ENCODE data around the gene SLC22A1. TPM values are rescaled to one million over a fixed set of nuclear protein-coding genes. Genes with fewer than 3 reads are reported as not detected.

SLC22A1 gene
- total RNA-seq, 1 experiment from 2014 or later, result 0.98 TPM

DNA sequence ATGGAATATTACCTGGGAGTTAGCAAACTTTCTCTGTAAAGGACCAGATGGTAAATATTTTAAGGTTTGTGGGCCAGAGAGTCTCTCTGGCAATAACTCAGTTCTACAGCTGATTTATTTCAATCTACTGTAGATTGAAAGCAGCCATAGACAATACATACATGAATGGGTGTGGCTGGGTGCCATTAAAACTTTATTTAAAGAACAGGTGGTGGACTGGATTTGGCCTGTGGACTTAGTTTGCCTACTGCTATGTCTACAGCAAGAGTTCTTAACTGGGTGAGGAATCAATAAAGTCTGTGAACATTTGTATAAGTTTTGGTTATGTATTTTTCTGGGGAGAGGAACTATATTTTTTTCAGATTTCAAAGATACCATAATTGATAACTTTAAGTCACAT lies 81.9 kb downstream of the SLC22A1 start:
- no peak overlapping the region for H3K27ac ChIP-seq (ENCODE audit: low read length)
- no TSS peak for BruUV-seq (replicated peaks)
- intact Hi-C loops (cut with micrococcal nuclease; ENCODE audit: unreplicated experiment), result no loop called here
- no peak for ATAC-seq
- TF ChIP-seq POLR2AphosphoS5 (IDR thresholded peaks at IDR 0.05; ENCODE audit: low read depth, low read length) (no peak), SIN3A (IDR thresholded peaks at IDR 0.05; ENCODE audit: borderline replicate concordance, insufficient read depth, low read depth, low read length) (no peak), TCF7L2 (IDR thresholded peaks at IDR 0.05; ENCODE audit: low read depth, low read length) (no peak)
- TF ChIP-seq, protein P1, sequence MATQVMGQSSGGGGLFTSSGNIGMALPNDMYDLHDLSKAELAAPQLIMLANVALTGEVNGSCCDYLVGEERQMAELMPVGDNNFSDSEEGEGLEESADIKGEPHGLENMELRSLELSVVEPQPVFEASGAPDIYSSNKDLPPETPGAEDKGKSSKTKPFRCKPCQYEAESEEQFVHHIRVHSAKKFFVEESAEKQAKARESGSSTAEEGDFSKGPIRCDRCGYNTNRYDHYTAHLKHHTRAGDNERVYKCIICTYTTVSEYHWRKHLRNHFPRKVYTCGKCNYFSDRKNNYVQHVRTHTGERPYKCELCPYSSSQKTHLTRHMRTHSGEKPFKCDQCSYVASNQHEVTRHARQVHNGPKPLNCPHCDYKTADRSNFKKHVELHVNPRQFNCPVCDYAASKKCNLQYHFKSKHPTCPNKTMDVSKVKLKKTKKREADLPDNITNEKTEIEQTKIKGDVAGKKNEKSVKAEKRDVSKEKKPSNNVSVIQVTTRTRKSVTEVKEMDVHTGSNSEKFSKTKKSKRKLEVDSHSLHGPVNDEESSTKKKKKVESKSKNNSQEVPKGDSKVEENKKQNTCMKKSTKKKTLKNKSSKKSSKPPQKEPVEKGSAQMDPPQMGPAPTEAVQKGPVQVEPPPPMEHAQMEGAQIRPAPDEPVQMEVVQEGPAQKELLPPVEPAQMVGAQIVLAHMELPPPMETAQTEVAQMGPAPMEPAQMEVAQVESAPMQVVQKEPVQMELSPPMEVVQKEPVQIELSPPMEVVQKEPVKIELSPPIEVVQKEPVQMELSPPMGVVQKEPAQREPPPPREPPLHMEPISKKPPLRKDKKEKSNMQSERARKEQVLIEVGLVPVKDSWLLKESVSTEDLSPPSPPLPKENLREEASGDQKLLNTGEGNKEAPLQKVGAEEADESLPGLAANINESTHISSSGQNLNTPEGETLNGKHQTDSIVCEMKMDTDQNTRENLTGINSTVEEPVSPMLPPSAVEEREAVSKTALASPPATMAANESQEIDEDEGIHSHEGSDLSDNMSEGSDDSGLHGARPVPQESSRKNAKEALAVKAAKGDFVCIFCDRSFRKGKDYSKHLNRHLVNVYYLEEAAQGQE (IDR thresholded peaks at IDR 0.05; ENCODE audit: insufficient read depth in 1 of 2, low read depth in 2 of 2, low read length in 1 of 2), result no peak
- TF ChIP-seq, protein P2, sequence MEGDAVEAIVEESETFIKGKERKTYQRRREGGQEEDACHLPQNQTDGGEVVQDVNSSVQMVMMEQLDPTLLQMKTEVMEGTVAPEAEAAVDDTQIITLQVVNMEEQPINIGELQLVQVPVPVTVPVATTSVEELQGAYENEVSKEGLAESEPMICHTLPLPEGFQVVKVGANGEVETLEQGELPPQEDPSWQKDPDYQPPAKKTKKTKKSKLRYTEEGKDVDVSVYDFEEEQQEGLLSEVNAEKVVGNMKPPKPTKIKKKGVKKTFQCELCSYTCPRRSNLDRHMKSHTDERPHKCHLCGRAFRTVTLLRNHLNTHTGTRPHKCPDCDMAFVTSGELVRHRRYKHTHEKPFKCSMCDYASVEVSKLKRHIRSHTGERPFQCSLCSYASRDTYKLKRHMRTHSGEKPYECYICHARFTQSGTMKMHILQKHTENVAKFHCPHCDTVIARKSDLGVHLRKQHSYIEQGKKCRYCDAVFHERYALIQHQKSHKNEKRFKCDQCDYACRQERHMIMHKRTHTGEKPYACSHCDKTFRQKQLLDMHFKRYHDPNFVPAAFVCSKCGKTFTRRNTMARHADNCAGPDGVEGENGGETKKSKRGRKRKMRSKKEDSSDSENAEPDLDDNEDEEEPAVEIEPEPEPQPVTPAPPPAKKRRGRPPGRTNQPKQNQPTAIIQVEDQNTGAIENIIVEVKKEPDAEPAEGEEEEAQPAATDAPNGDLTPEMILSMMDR (IDR thresholded peaks at IDR 0.05), result no peak
- no peaks in the 10 kb centered on the region for H3K27me3 ChIP-seq (ENCODE audit: control insufficient read depth, insufficient read depth, low read length)
- no peak for DNase-seq (ENCODE audit: low read depth, low spot score)
- H3K9me3 ChIP-seq (ENCODE audit: control insufficient read depth, insufficient read depth, low read depth, low read length), result no peaks in the 10 kb centered on the region
- ChIA-PET POLR2A (interaction anchor here (0.6 kb wide), 1 partner anchor 222 kb away, joined by 4 read pairs; no protein-coding TSS in a partner anchor), CTCF (no interaction called here)
- H3K4me1 ChIP-seq (ENCODE audit: control insufficient read depth, insufficient read depth, low read length), result no peaks in the 10 kb centered on the region
- no peak overlapping the region for H3K4me3 ChIP-seq (ENCODE audit: low read depth in 2 of 2, low read length in 2 of 2)
- in situ Hi-C loops (cut with HindIII; ENCODE audit: low pct_unique_long_range_greater_than_20kb, low sequenced_read_pairs), result no loop called here
- no peaks in the 10 kb centered on the region; the same call in 1 of the 2 replicates for H3K36me3 ChIP-seq (ENCODE audit: control insufficient read depth, insufficient read depth, low read length)

DNA sequence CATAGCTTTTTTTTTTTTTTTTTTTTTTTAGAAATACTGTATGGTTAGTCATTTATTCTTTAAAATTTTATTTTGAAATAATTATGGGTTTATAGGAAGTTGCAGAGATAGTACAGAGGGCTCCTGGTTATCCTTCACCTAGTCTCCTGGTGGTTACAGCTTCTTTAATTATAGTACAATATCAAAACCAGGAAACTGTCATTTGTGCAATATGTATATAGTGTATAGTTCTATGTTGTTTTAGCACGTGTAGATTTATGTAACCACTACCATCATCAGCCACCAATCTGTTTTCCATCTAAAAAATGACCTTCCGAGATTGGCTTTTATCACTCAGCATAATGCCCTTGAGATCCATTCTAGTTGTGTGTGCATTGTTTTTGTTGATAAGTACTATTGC lies 82.3 kb downstream of the SLC22A1 start:
- ChIA-PET CTCF (no interaction called here), POLR2A (interaction anchor here (0.6 kb wide), 1 partner anchor 222 kb away, joined by 4 read pairs; no protein-coding TSS in a partner anchor)
- in situ Hi-C loops (cut with HindIII; ENCODE audit: low pct_unique_long_range_greater_than_20kb, low sequenced_read_pairs), result no loop called here
- BruUV-seq (replicated peaks), result no TSS peak
- Histone ChIP-seq H3K36me3 (ENCODE audit: control insufficient read depth, insufficient read depth, low read length) (no peaks in the 10 kb centered on the region; the same call in 1 of the 2 replicates), H3K9me3 (ENCODE audit: control insufficient read depth, insufficient read depth, low read depth, low read length) (no peaks in the 10 kb centered on the region), H3K4me3 (ENCODE audit: low read depth in 2 of 2, low read length in 2 of 2) (no peak overlapping the region), H3K27me3 (ENCODE audit: control insufficient read depth, insufficient read depth, low read length) (no peaks in the 10 kb centered on the region), H3K4me1 (ENCODE audit: control insufficient read depth, insufficient read depth, low read length) (no peaks in the 10 kb centered on the region), H3K27ac (ENCODE audit: low read length) (no peak overlapping the region)
- DNase-seq (ENCODE audit: low read depth, low spot score) (no peak), ATAC-seq (no peak)
- intact Hi-C loops (cut with micrococcal nuclease; ENCODE audit: unreplicated experiment), result no loop called here
- TF ChIP-seq SIN3A (IDR thresholded peaks at IDR 0.05; ENCODE audit: borderline replicate concordance, insufficient read depth, low read depth, low read length) (no peak), POLR2AphosphoS5 (IDR thresholded peaks at IDR 0.05; ENCODE audit: low read depth, low read length) (no peak), TCF7L2 (IDR thresholded peaks at IDR 0.05; ENCODE audit: low read depth, low read length) (no peak)
- TF ChIP-seq, protein P2 (IDR thresholded peaks at IDR 0.05), result no peak
- TF ChIP-seq, protein P1 (IDR thresholded peaks at IDR 0.05; ENCODE audit: insufficient read depth in 1 of 2, low read depth in 2 of 2, low read length in 1 of 2), result no peak

Data from Panc1 (cell line).